ENCODE data around the gene HSP90AB1.

Gene HSP90AB1

GRCh38 chr6:44235891-44236516 lies 10.9 kb upstream of the HSP90AB1 start:
- DNase-seq, result no peak

- DNase-seq, result peak; percentile 79
Observed at GRCh38 chr6:44237021-44237812, 9.7 kb upstream of the HSP90AB1 start.

GRCh38 chr6:44237813-44238433 lies 9.0 kb upstream of the HSP90AB1 start:
- peak; percentile 56 for DNase-seq

- DNase-seq, result no peak
Observed at GRCh38 chr6:44238687-44239350, 8.1 kb upstream of the HSP90AB1 start.

- no peak for DNase-seq
Observed at GRCh38 chr6:44243345-44243744, 3.6 kb upstream of the HSP90AB1 start.

- DNase-seq, result no peak
Observed at GRCh38 chr6:44245391-44245911, 1.4 kb upstream of the HSP90AB1 start.

GRCh38 chr6:44245912-44246662 lies 814 bp upstream of the HSP90AB1 start:
- DNase-seq, result peak; percentile 79

- no peak for DNase-seq
Observed at GRCh38 chr6:44247338-44248302, 719 bp downstream of the HSP90AB1 start.

- no peak for DNase-seq
Observed at GRCh38 chr6:44248579-44248978, 1.7 kb downstream of the HSP90AB1 start.

- no peak for DNase-seq
Observed at GRCh38 chr6:44249082-44249748, 2.3 kb downstream of the HSP90AB1 start.

- DNase-seq, result no peak
Observed at GRCh38 chr6:44250067-44250717, 3.3 kb downstream of the HSP90AB1 start.

GRCh38 chr6:44250718-44251123 lies 3.8 kb downstream of the HSP90AB1 start:
- DNase-seq, result no peak

- no peak for DNase-seq
Observed at GRCh38 chr6:44251576-44252524, 4.9 kb downstream of the HSP90AB1 start.

GRCh38 chr6:44253307-44254101 lies 6.6 kb downstream of the HSP90AB1 start:
- no peak for DNase-seq

- DNase-seq, result no peak
Observed at GRCh38 chr6:44254191-44255104, 7.5 kb downstream of the HSP90AB1 start.

GRCh38 chr6:44255105-44255808 lies 8.4 kb downstream of the HSP90AB1 start:
- no peak for DNase-seq
